ENCODE measurements around the gene MMP25.

The MMP25 gene

DNA sequence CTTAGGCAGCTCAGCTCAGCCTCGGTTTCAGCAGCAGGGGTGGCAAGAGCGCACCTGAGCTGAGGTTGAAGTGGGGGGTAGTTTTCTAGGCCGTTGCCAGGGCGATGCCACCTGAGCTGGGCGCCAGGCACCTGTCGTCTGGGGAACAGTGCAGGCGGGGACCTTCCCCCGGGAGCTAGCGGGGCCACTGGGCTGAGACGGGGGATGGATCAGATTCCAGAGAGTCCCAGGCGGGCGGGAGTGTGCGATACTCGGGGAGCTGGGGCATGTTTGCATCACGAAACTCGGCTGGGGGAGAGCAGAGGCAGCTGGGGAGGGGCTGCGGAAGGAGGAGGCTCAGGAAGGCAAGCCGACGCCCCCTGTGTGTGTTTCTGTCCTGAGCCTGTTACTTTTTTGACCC lies 34.1 kb upstream of the MMP25 start:
- peaks cover 25% of the 10 kb centered on the region for H3K27me3 ChIP-seq (ENCODE audit: insufficient read depth, insufficient read length)
- peaks cover 32% of the 10 kb centered on the region for H3K4me1 ChIP-seq (ENCODE audit: insufficient read depth, insufficient read length)

DNA sequence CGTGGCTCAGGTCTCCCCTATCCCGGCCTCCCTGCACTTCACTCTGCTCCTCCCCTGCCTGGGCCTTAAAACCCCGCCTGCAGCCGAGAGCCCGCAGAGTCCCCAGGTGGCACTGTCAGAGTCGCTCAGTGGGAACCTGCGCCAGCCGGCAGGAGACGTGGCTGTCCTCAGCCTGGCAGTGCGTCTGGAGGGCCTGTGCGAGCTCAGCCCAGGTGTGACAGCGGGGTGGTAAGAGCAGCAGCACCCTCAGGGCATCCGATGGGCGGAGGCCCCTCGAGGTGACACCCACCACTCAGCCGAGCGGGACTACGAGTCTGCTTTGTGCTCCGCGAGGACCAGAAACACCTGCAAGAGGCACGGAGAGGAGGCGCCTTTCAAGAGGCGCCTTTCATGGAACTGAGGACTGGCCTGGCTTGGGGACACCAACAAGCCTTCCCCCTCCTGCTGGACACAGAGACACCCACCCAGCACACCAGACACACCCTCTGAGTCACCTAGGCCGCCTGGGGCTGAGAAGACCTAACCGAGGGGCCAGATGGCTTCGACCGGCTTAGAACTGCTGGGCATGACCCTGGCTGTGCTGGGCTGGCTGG lies 33.4 kb upstream of the MMP25 start, which contains the start of gene CLDN9:
TSS of gene CLDN9 (plus strand) at position 96 of the 593 bp plus-strand sequence. CDS start at position 536, 440 bp downstream.
- TF ChIP-seq SUZ12 (IDR thresholded peaks at IDR 0.05; ENCODE audit: extremely low read depth, insufficient read depth, insufficient read length) (no peak), ZNF274 (IDR thresholded peaks at IDR 0.05; ENCODE audit: low read depth, low read length) (no peak), YY1 (IDR thresholded peaks at IDR 0.05; ENCODE audit: insufficient read depth, insufficient read length) (no peak)
- no peak for DNase-seq (ENCODE audit: low read depth, low spot score)
- H3K4me1 ChIP-seq (ENCODE audit: insufficient read depth, insufficient read length): peaks cover 25% of the 10 kb centered on the region
- H3K4me3 ChIP-seq (ENCODE audit: insufficient read length, low read depth): no peak within 1 kb of the TSS
- peaks cover 20% of the 10 kb centered on the region for H3K27me3 ChIP-seq (ENCODE audit: insufficient read depth, insufficient read length)
- no peaks in the 10 kb centered on the region for H3K9me3 ChIP-seq (ENCODE audit: insufficient read depth, low read length)
- H3K9ac ChIP-seq (ENCODE audit: insufficient read length, low read depth): peak within 1 kb of the TSS; percentile 54
- peaks cover 35% of the 10 kb centered on the region for H3K36me3 ChIP-seq (ENCODE audit: insufficient read depth, insufficient read length, low read length)

More for the DNA sequence above, 34.1 kb upstream of the MMP25 start:
- Histone ChIP-seq H3K9me3 (ENCODE audit: insufficient read depth, low read length) (no peaks in the 10 kb centered on the region), H3K4me3 (ENCODE audit: insufficient read length, low read depth) (no peak overlapping the region), H3K9ac (ENCODE audit: insufficient read length, low read depth) (peak overlapping the region; percentile 24), H3K36me3 (ENCODE audit: insufficient read depth, insufficient read length, low read length) (peaks cover 35% of the 10 kb centered on the region)
- TF ChIP-seq SUZ12 (IDR thresholded peaks at IDR 0.05; ENCODE audit: extremely low read depth, insufficient read depth, insufficient read length) (no peak), YY1 (IDR thresholded peaks at IDR 0.05; ENCODE audit: insufficient read depth, insufficient read length) (no peak), ZNF274 (IDR thresholded peaks at IDR 0.05; ENCODE audit: low read depth, low read length) (no peak)
- DNase-seq (ENCODE audit: low read depth, low spot score): no peak

DNA sequence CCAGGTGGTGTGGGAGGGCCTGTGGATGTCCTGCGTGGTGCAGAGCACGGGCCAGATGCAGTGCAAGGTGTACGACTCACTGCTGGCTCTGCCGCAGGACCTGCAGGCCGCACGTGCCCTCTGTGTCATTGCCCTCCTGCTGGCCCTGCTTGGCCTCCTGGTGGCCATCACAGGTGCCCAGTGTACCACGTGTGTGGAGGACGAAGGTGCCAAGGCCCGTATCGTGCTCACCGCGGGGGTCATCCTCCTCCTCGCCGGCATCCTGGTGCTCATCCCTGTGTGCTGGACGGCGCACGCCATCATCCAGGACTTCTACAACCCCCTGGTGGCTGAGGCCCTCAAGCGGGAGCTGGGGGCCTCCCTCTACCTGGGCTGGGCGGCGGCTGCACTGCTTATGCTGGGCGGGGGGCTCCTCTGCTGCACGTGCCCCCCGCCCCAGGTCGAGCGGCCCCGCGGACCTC lies 32.8 kb upstream of the MMP25 start:
- peaks cover 24% of the 10 kb centered on the region for H3K4me1 ChIP-seq (ENCODE audit: insufficient read depth, insufficient read length)
- H3K4me3 ChIP-seq (ENCODE audit: insufficient read length, low read depth): no peak overlapping the region
- TF ChIP-seq SUZ12 (IDR thresholded peaks at IDR 0.05; ENCODE audit: extremely low read depth, insufficient read depth, insufficient read length): no peak
- TF ChIP-seq ZNF274 (IDR thresholded peaks at IDR 0.05; ENCODE audit: low read depth, low read length): no peak
- TF ChIP-seq YY1 (IDR thresholded peaks at IDR 0.05; ENCODE audit: insufficient read depth, insufficient read length): no peak
- H3K36me3 ChIP-seq (ENCODE audit: insufficient read depth, insufficient read length, low read length): peaks cover 35% of the 10 kb centered on the region
- H3K27me3 ChIP-seq (ENCODE audit: insufficient read depth, insufficient read length): peaks cover 20% of the 10 kb centered on the region
- no peaks in the 10 kb centered on the region for H3K9me3 ChIP-seq (ENCODE audit: insufficient read depth, low read length)
- H3K9ac ChIP-seq (ENCODE audit: insufficient read length, low read depth): peak overlapping the region; percentile 54
- DNase-seq (ENCODE audit: low read depth, low spot score): no peak

DNA sequence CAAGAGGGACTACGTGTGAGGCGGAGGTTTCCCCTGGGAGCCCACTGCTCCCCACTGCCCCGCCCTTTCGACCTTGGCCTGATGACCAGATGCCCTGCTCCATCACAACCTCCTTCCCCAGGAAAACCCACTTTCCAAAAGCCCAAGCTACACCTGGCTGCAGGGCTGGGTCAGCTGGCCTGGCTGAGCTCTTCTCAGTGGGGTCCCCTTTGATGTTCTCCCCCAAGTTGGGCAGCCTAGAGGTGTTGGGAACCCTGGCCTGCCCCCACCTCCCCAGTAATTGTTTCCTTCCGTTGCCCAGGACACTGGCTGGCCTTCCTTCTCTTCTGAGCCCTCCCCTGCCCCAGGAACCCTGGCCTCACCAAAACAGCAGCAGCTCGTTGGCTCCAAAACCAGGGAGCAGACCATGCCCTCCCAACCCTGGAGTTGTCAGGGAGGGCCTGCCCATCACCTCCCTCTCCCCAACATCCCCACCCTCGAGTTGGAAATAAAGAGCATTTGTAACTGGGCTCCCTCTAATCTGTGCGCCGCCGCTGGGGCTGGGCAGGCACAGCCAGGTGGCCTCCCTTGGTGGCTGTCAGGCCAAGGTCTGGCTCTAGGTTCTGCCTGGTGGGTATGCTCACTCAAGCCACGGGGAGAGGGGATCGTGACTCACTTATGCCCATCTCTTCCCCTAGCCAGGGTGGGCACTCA lies 32.2 kb upstream of the MMP25 start:
- Histone ChIP-seq H3K9ac (ENCODE audit: insufficient read length, low read depth) (no peak overlapping the region), H3K36me3 (ENCODE audit: insufficient read depth, insufficient read length, low read length) (peaks cover 35% of the 10 kb centered on the region), H3K4me1 (ENCODE audit: insufficient read depth, insufficient read length) (peaks cover 22% of the 10 kb centered on the region), H3K27me3 (ENCODE audit: insufficient read depth, insufficient read length) (peaks cover 20% of the 10 kb centered on the region), H3K4me3 (ENCODE audit: insufficient read length, low read depth) (no peak overlapping the region), H3K9me3 (ENCODE audit: insufficient read depth, low read length) (no peaks in the 10 kb centered on the region)
- no peak for DNase-seq (ENCODE audit: low read depth, low spot score)
- TF ChIP-seq SUZ12 (IDR thresholded peaks at IDR 0.05; ENCODE audit: extremely low read depth, insufficient read depth, insufficient read length) (no peak), YY1 (IDR thresholded peaks at IDR 0.05; ENCODE audit: insufficient read depth, insufficient read length) (no peak), ZNF274 (IDR thresholded peaks at IDR 0.05; ENCODE audit: low read depth, low read length) (no peak)

DNA sequence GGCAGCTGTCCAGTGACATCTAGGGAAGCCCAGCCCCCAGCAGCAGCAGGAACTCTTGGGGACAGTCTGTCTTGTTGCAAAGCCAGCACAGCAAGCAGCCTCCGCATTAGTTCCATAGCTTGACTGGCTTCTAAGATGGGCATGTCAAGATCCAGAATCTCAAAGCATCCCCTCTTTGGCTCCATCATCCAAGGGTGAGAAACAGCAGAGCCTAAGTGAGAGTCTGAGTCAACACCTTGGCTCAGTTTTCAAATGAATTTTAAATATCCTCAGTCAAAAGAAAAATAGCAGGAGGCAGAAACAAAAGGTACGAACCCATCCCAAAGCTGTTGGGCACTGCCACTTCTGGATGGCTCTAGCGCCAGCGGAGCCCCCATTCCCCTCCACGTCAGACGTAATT lies 31.4 kb upstream of the MMP25 start:
- Histone ChIP-seq H3K27me3 (ENCODE audit: insufficient read depth, insufficient read length) (peaks cover 20% of the 10 kb centered on the region), H3K36me3 (ENCODE audit: insufficient read depth, insufficient read length, low read length) (peaks cover 35% of the 10 kb centered on the region), H3K9me3 (ENCODE audit: insufficient read depth, low read length) (no peaks in the 10 kb centered on the region), H3K4me1 (ENCODE audit: insufficient read depth, insufficient read length) (peaks cover 22% of the 10 kb centered on the region), H3K4me3 (ENCODE audit: insufficient read length, low read depth) (no peak overlapping the region), H3K9ac (ENCODE audit: insufficient read length, low read depth) (peak overlapping the region; percentile 8)
- no peak for DNase-seq (ENCODE audit: low read depth, low spot score)
- TF ChIP-seq SUZ12 (IDR thresholded peaks at IDR 0.05; ENCODE audit: extremely low read depth, insufficient read depth, insufficient read length) (no peak), YY1 (IDR thresholded peaks at IDR 0.05; ENCODE audit: insufficient read depth, insufficient read length) (no peak), ZNF274 (IDR thresholded peaks at IDR 0.05; ENCODE audit: low read depth, low read length) (no peak)

DNA sequence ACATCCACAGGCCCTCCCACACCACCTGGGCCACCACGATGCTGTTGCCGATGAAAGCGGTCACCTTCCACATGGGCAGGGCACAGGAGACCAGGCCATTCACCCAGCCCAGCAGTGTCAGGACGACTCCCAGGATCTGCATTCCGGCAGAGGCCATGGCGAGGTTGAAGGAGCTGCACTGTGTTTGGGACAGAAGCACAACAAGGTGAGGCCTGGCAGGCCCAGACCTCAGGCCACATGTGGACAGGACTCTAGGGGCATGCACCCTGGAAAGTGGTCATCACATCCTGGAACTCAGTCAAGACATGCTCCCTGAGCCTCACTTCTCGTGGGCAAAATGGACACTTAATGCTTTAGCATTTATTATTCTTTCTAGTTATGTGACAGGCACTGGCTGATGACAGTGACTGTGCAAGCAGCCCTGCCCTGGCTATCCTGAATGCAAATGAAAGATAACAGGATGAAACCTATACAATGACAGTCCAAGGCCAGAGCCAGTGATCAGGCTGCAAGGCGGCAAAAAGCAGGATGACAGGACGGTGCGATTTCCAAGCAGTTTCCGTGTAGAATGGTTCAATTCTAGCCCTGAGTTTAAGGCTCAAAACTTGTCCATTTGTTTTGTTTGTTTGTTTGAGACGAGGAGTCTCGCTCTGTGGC lies 30.4 kb upstream of the MMP25 start:
- DNase-seq (ENCODE audit: low read depth, low spot score): no peak
- no peak for TF ChIP-seq SUZ12 (IDR thresholded peaks at IDR 0.05; ENCODE audit: extremely low read depth, insufficient read depth, insufficient read length)
- TF ChIP-seq YY1 (IDR thresholded peaks at IDR 0.05; ENCODE audit: insufficient read depth, insufficient read length): no peak
- TF ChIP-seq ZNF274 (IDR thresholded peaks at IDR 0.05; ENCODE audit: low read depth, low read length): no peak
- H3K4me3 ChIP-seq (ENCODE audit: insufficient read length, low read depth): no peak overlapping the region
- H3K36me3 ChIP-seq (ENCODE audit: insufficient read depth, insufficient read length, low read length): peaks cover 35% of the 10 kb centered on the region
- H3K9me3 ChIP-seq (ENCODE audit: insufficient read depth, low read length): no peaks in the 10 kb centered on the region
- H3K9ac ChIP-seq (ENCODE audit: insufficient read length, low read depth): peak overlapping the region; percentile 1
- H3K4me1 ChIP-seq (ENCODE audit: insufficient read depth, insufficient read length): peaks cover 22% of the 10 kb centered on the region
- peaks cover 20% of the 10 kb centered on the region for H3K27me3 ChIP-seq (ENCODE audit: insufficient read depth, insufficient read length)

DNA sequence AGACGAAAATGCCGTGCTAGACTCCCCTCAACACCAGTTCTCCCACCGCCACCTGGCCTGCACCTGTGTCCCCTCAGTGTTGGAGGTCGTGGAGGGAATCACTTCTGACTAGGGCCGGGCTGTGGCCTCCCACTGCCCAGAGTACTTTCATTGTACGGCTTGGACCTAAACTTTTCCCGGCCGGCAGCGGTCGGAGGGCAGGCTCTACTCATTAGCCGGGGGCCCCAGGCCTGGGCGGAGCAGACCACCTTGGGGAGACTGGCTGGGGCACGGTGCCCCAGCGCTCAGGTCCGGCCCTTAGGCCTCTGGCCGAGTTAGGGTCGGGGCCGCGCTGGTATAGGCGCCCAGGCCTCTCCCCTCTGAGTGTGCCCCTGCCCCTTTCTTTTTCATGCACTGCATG lies 29.0 kb upstream of the MMP25 start:
- Histone ChIP-seq H3K9me3 (ENCODE audit: insufficient read depth, low read length) (no peaks in the 10 kb centered on the region), H3K4me3 (ENCODE audit: insufficient read length, low read depth) (peak overlapping the region; percentile 95), H3K27me3 (ENCODE audit: insufficient read depth, insufficient read length) (peaks cover 11% of the 10 kb centered on the region), H3K4me1 (ENCODE audit: insufficient read depth, insufficient read length) (peaks cover 18% of the 10 kb centered on the region), H3K36me3 (ENCODE audit: insufficient read depth, insufficient read length, low read length) (peaks cover 43% of the 10 kb centered on the region), H3K9ac (ENCODE audit: insufficient read length, low read depth) (peak overlapping the region; percentile 96)
- TF ChIP-seq YY1 (IDR thresholded peaks at IDR 0.05; ENCODE audit: insufficient read depth, insufficient read length) (no peak), SUZ12 (IDR thresholded peaks at IDR 0.05; ENCODE audit: extremely low read depth, insufficient read depth, insufficient read length) (no peak), ZNF274 (IDR thresholded peaks at IDR 0.05; ENCODE audit: low read depth, low read length) (no peak)
- no peak for DNase-seq (ENCODE audit: low read depth, low spot score)
